B cell (primary cell): ENCODE data around the gene PARD3B. TPM values are rescaled to one million over a fixed set of nuclear protein-coding genes. Genes with fewer than 3 reads are reported as not detected.

Experiments used
- ATAC-seq: fragments of 200-7000 bp; cut with Tn5 transposase; one replicate; pipeline ENCODE4 v1.10.0; 2021; ENCODE audit warnings: low read depth, mild to moderate bottlenecking, moderate number of reproducible peaks, moderate library complexity
- CTCF ChIA-PET: fragments of 350-600 bp; sonication (Branson Sonifier 250); formaldehyde crosslinking; loops from one replicate; lab custom pipeline; 2021; ENCODE audit warnings: antibody characterized with exemption, inconsistent platforms; lab: Charles Lee
- POLR2A ChIA-PET: fragments of 350-600 bp; sonication (Branson Sonifier 250); formaldehyde crosslinking; loops from one replicate; lab custom pipeline; 2021; ENCODE audit warnings: antibody characterized with exemption; lab: Charles Lee
- DNase-seq: peaks from one replicate; pipeline ENCODE4 v3.0.0; 2013
- H2AFZ ChIP-seq: 2 replicates; pipeline ENCODE4 v1.6.1; 2012; ENCODE audit warnings: mild to moderate bottlenecking, low read depth, low read length; ENCODE audit not compliant: insufficient read depth, poor library complexity, severe bottlenecking
- H3K27ac ChIP-seq, 2 donors: 1 replicate in 1 of 2; 2 replicates in 1 of 2; pipeline ENCODE4 v1.5.1; 2012 to 2013; ENCODE audit warnings: low read length in 2 of 2, mild to moderate bottlenecking in 2 of 2, moderate library complexity in 1 of 2
- H3K27me3 ChIP-seq, 4 experiments: fragments of 200-600 bp in 1 of 4; sonication (generic) in 1 of 4; replicated peaks in 1 of 4; 1 replicate in 2 of 4; 2 replicates in 2 of 4; pipeline versions ENCODE4 v1.6.1 to v1.7.0; 2013 to 2016; ENCODE audit warnings: low read length in 3 of 4, mild to moderate bottlenecking in 2 of 4, mixed read lengths in 1 of 4, moderate library complexity in 1 of 4; ENCODE audit not compliant: insufficient read depth in 4 of 4, control insufficient read depth in 3 of 4; ENCODE audit errors: control extremely low read depth in 1 of 4
- H3K36me3 ChIP-seq, 2 experiments: replicated peaks in 1 of 2; 1 replicate in 1 of 2; 2 replicates in 1 of 2; pipeline versions ENCODE4 v1.6.1 to v1.7.1; 2013; ENCODE audit warnings: low read length in 1 of 2; ENCODE audit not compliant: insufficient read depth in 2 of 2, control insufficient read depth in 1 of 2; ENCODE audit errors: control extremely low read depth in 1 of 2, extremely low read depth in 1 of 2
- H3K4me1 ChIP-seq, 2 donors: fragments of 200-600 bp in 1 of 2; sonication (generic) in 1 of 2; 1 replicate in 1 of 2; 2 replicates in 1 of 2; pipeline versions ENCODE4 v1.5.1 to v1.6.1; 2013 to 2017; ENCODE audit warnings: low read length in 2 of 2; ENCODE audit not compliant: control insufficient read depth in 2 of 2, insufficient read depth in 2 of 2
- H3K4me2 ChIP-seq: replicated peaks from 2 replicates; pipeline ENCODE3; 2012; ENCODE audit warnings: mild to moderate bottlenecking, low read depth, low read length; ENCODE audit not compliant: poor library complexity, severe bottlenecking
- H3K4me3 ChIP-seq, 5 experiments: fragments of 200-600 bp in 1 of 5; sonication (generic) in 1 of 5; 1 replicate in 3 of 5; 2 replicates in 2 of 5; pipeline versions ENCODE4 v1.5.1 to v1.7.0; 2011 to 2016; ENCODE audit warnings: low read length in 4 of 5, mild to moderate bottlenecking in 4 of 5, low read depth in 2 of 5, control low read depth in 1 of 5, moderate library complexity in 1 of 5; ENCODE audit not compliant: insufficient read depth in 1 of 5; ENCODE audit errors: control extremely low read depth in 1 of 5, extremely low read depth in 1 of 5
- H3K79me2 ChIP-seq: fragments of 200-600 bp; sonication (generic); one replicate; pipeline ENCODE4 v1.6.0; 2016; ENCODE audit warnings: low read length; ENCODE audit not compliant: control insufficient read depth, insufficient read depth
- H3K9ac ChIP-seq: fragments of 200-600 bp; sonication (generic); 2 replicates; pipeline ENCODE4 v1.6.1; 2017; ENCODE audit warnings: mild to moderate bottlenecking, low read length, moderate library complexity
- H3K9me3 ChIP-seq, 3 donors: one replicate each; pipeline versions ENCODE4 v1.6.1 to v1.7.1; 2013; ENCODE audit warnings: low read length in 2 of 3; ENCODE audit not compliant: control insufficient read depth in 2 of 3, insufficient read depth in 1 of 3; ENCODE audit errors: control extremely low read depth in 1 of 3
- H4K20me1 ChIP-seq: 2 replicates; pipeline ENCODE4 v1.6.0; 2012; ENCODE audit warnings: mild to moderate bottlenecking, low read length; ENCODE audit not compliant: insufficient read depth, control insufficient read depth, poor library complexity, severe bottlenecking
- H3K27ac Mint-ChIP-seq: one replicate; pipeline ENCODE4 v1.8.0; 2021; ENCODE audit warnings: mixed read lengths
- H3K27me3 Mint-ChIP-seq: one replicate; pipeline ENCODE4 v1.8.0; 2021; ENCODE audit warnings: mixed read lengths
- H3K4me1 Mint-ChIP-seq: one replicate; pipeline ENCODE4 v1.8.0; 2021; ENCODE audit warnings: mixed read lengths
- H3K4me3 Mint-ChIP-seq: one replicate; pipeline ENCODE4 v1.8.0; 2021; ENCODE audit warnings: mixed read lengths
- H3K9me3 Mint-ChIP-seq: one replicate; pipeline ENCODE4 v1.8.0; 2022; ENCODE audit warnings: mixed read lengths; ENCODE audit not compliant: insufficient read depth
- EZH2 ChIP-seq: IDR thresholded peaks from 2 replicates; pipeline ENCODE4 v1.6.1; 2012; ENCODE audit warnings: borderline replicate concordance, low read depth, mild to moderate bottlenecking, moderate library complexity, low read length; ENCODE audit not compliant: insufficient read depth, poor library complexity, severe bottlenecking
- WGBS: methylation state at CpG from one replicate; pipeline ENCODE4 v1.1.5; 2013; ENCODE audit warnings: missing lambda C conversion rate; ENCODE audit not compliant: insufficient coverage; 5-methylcytosine and 5-hydroxymethylcytosine counted together
- intact Hi-C: fragments of 100-400 bp; cut with micrococcal nuclease; formaldehyde crosslinking; loops from one replicate; pipeline ENCODE4 v1.10.0; 2022
- polyA plus RNA-seq: library from polyadenylated mRNA; depleted of rRNA; stranded (reverse); fragments of >200 nt; gene quantifications from 2 replicates; pipeline ENCODE4 v1.2.3, GENCODE V29; 2012
- total RNA-seq, 2 donors: library from RNA; stranded (reverse); fragments of 120-200 nt in 1 of 2; gene quantifications; 1 replicate in 1 of 2; 2 replicates in 1 of 2; pipeline versions ENCODE4 v1.2.3 to v1.2.4, GENCODE V29; 2013 to 2022
- TF ChIP-seq, protein P1 (sequence below): fragments of 200-600 bp; IDR thresholded peaks from one replicate; pipeline ENCODE4 v1.8.0; 2022; ENCODE audit warnings: antibody characterized with exemption, mild to moderate bottlenecking

The PARD3B gene
- total and polyA plus RNA-seq, 2 donors (not counting 1 experiment from before 2014, with no cell fraction given): not detected

DNA sequence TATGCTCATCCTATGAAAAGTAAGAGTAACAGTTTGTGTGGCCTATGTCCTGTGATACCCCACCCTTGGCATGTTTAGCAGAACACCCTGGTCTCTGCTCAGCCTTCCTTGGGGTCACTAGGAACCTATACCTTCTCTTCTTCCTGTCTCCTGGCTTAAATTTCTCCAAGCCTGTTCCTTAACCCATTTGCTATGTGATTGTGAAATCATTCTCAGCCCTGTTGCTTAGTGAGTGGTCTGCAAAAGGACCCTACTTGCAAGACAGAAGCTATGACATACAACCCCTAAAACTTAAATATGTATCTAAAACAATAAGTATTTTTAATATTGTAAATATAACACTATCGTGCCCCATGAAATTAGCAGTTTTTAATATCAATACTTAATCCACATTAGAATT, 524.7 kb downstream of the PARD3B start:
- Histone ChIP-seq H3K27ac (no peak overlapping the region), H3K4me2 (no peak overlapping the region), H3K36me3 (no peaks in the 10 kb centered on the region), H3K9me3 (no peaks in the 10 kb centered on the region), H3K27me3 (no peaks in the 10 kb centered on the region), H3K4me3 (no peak overlapping the region), H3K79me2 (no peaks in the 10 kb centered on the region), H3K9ac (no peak overlapping the region), H2AFZ (no peak overlapping the region), H4K20me1 (no peaks in the 10 kb centered on the region), H3K4me1 (no peaks in the 10 kb centered on the region)
- DNase-seq: no peak
- no CpG with 5 or more reads among the region's 1 CpG for WGBS
- H3K9me3 Mint-ChIP-seq: no peaks in the 10 kb centered on the region
- no peaks in the 10 kb centered on the region for H3K4me1 Mint-ChIP-seq
- no peak for TF ChIP-seq EZH2
- TF ChIP-seq, protein P1, sequence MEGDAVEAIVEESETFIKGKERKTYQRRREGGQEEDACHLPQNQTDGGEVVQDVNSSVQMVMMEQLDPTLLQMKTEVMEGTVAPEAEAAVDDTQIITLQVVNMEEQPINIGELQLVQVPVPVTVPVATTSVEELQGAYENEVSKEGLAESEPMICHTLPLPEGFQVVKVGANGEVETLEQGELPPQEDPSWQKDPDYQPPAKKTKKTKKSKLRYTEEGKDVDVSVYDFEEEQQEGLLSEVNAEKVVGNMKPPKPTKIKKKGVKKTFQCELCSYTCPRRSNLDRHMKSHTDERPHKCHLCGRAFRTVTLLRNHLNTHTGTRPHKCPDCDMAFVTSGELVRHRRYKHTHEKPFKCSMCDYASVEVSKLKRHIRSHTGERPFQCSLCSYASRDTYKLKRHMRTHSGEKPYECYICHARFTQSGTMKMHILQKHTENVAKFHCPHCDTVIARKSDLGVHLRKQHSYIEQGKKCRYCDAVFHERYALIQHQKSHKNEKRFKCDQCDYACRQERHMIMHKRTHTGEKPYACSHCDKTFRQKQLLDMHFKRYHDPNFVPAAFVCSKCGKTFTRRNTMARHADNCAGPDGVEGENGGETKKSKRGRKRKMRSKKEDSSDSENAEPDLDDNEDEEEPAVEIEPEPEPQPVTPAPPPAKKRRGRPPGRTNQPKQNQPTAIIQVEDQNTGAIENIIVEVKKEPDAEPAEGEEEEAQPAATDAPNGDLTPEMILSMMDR: no peak
- H3K27ac Mint-ChIP-seq: no peak overlapping the region
- intact Hi-C loops: no loop called here
- H3K4me3 Mint-ChIP-seq: no peak overlapping the region
- ChIA-PET POLR2A (no interaction called here), CTCF (no interaction called here)
- H3K27me3 Mint-ChIP-seq: no peaks in the 10 kb centered on the region
- ATAC-seq: no peak

DNA sequence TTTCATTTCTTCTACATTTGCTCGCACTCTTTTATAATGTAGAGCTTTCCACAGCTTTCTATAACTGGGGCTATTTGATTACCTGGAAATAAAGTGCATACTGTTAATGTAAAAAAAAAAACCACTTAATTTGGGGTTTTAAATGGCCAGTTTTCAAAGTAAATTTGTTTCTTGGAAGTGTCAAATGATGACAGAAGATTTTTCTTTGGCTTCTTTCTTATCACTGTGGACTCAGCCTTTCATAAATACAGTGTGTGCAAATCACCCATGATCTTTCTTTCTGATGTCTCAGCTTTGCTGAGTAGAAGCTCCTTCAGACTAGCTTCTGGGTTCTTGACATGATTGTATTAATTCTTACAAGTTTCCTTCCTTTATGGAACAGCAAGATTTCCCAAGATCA, 525.6 kb downstream of the PARD3B start:
- no peaks in the 10 kb centered on the region for H3K27me3 ChIP-seq
- no peaks in the 10 kb centered on the region for H3K9me3 ChIP-seq
- no peak overlapping the region for H3K27ac ChIP-seq
- no peaks in the 10 kb centered on the region for H4K20me1 ChIP-seq
- no peak overlapping the region for H2AFZ ChIP-seq
- Mint-ChIP-seq H3K9me3 (no peaks in the 10 kb centered on the region), H3K27ac (no peak overlapping the region), H3K4me3 (no peak overlapping the region), H3K27me3 (no peaks in the 10 kb centered on the region), H3K4me1 (no peaks in the 10 kb centered on the region)
- TF ChIP-seq, protein P1: no peak
- no peak for TF ChIP-seq EZH2
- ChIA-PET CTCF (no interaction called here), POLR2A (no interaction called here)
- no peaks in the 10 kb centered on the region for H3K79me2 ChIP-seq
- WGBS: no CpG with 5 or more reads among the region's 1 CpG
- no peak overlapping the region for H3K4me2 ChIP-seq
- DNase-seq: no peak
- H3K36me3 ChIP-seq: no peaks in the 10 kb centered on the region
- H3K4me3 ChIP-seq: no peak overlapping the region
- H3K4me1 ChIP-seq: no peaks in the 10 kb centered on the region
- H3K9ac ChIP-seq: no peak overlapping the region
- intact Hi-C loops: no loop called here
- ATAC-seq: no peak
